Measurements from ENCODE around the gene SRSF12. TPM values are rescaled to one million over a fixed set of nuclear protein-coding genes. Genes with fewer than 3 reads are reported as not detected.

Gene SRSF12
- total and polyA plus RNA-seq, 7 donors = 0.36 to 3.6 (median 1.1) TPM; not detected in 2

DNA sequence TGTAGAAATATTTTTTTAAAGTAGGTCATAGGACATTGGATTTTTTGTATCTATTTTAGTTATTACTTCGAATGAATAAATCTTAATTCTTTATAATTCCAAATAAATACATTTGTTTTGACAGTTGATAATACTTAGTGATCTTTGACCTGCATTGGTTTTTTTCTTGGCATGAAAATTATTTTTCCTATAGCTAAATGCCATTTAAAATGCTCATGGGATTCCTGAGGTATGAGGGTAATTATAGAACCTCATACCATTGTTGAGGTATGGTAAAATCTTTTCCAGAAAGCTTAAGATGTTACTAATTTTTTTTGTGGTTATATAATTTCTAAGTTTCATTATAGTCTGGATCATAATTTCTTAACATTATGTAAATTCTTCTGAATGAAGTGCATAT, 36.3 kb upstream of the SRSF12 start:
- WGBS, 2 donors = 92 to 100% methylated on average over 1 of the region's 1 CpG
- Histone ChIP-seq H3K27me3 (no peaks in the 10 kb centered on the region), H3K27ac (no peak overlapping the region), H3K4me3 (no peak overlapping the region), H3K4me1 (peaks cover 0 to 4% (median 2%) of the 10 kb centered on the region in 4 donors), H3K9me3 (no peaks in the 10 kb centered on the region), H3K36me3 (peaks cover 0 to 24% (median 2%) of the 10 kb centered on the region in 4 donors)
- no peak for DNase-seq
- TF ChIP-seq EP300 (IDR thresholded peaks at IDR 0.05) (no peak), CTCF (IDR thresholded peaks at IDR 0.05) (no peak), POLR2AphosphoS5 (IDR thresholded peaks at IDR 0.05) (no peak), POLR2A (IDR thresholded peaks at IDR 0.05) (no peak)
- intact Hi-C loops (cut with DNase I) = no loop called here

DNA sequence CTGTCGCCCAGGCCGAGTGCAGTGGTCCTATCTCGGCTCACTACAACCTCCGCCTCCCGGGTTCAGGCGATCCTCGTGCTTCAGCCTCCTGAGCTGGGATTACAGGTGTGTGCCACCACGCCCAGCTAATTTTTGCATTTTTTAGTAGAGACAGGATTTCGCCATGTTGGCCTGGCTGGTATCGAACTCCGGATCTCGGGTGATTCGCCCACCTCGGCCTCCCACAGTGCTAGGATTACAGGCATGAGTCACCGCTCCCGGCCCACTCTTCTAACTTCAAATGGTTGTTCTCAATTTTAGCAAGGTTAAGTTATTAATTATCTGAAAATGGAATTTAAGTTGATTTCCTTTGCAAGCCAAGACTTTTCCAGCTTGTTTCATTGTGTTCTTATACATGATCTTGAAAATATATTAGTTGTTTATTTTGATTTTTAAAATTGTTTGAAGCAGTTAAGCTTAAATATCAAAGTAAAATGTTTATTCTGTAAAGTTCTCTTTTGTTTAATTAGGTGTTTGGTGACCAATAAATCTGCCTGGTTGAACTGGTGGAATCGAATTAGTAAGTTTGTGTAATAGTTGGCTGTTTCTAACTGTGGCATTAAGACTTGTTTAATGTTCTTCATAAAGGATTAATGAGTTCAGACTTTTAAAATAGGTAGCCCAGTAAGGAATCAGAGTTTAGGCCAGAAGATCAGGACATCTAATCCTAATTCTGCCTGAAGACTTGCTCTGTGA, 30.3 kb upstream of the SRSF12 start:
- peaks cover 0 to 16% (median 0%) of the 10 kb centered on the region in 4 donors for H3K36me3 ChIP-seq
- H3K27me3 ChIP-seq = no peaks in the 10 kb centered on the region
- peaks cover 0 to 34% (median 30%) of the 10 kb centered on the region in 4 donors for H3K4me1 ChIP-seq
- peak overlapping the region in 1 of 4 donors; percentile 91 for H3K4me3 ChIP-seq
- 91% methylated on average over 17 of the region's 17 CpGs for WGBS, 2 donors
- intact Hi-C loops (cut with DNase I) = loop anchor here (5.0 kb wide), 2 partner anchors 111 to 126 kb away; no protein-coding TSS in a partner anchor
- peak overlapping the region; percentile 92 to 95 (median 93) for H3K27ac ChIP-seq
- TF ChIP-seq EP300 (IDR thresholded peaks at IDR 0.05) (no peak), CTCF (IDR thresholded peaks at IDR 0.05) (no peak), POLR2AphosphoS5 (IDR thresholded peaks at IDR 0.05) (no peak), POLR2A (IDR thresholded peaks at IDR 0.05) (no peak)
- no peak for DNase-seq
- no peaks in the 10 kb centered on the region for H3K9me3 ChIP-seq

GRCh38 chr6:89146718-89147700, 29.1 kb upstream of the SRSF12 start:
- peak overlapping the region; percentile 92 to 95 (median 93) for H3K27ac ChIP-seq
- DNase-seq = no peak
- intact Hi-C loops (cut with DNase I) = loop anchor here (2.0 to 5.0 kb wide), 4 partner anchors 14 to 125 kb away; partner anchors contain the start of gene PNRC1
- no peaks in the 10 kb centered on the region for H3K9me3 ChIP-seq
- TF ChIP-seq POLR2A (IDR thresholded peaks at IDR 0.05) (no peak), POLR2AphosphoS5 (IDR thresholded peaks at IDR 0.05) (peak; percentile 29 to 68 (median 56)), EP300 (IDR thresholded peaks at IDR 0.05) (peak in 1 of 4 donors; percentile 68), CTCF (IDR thresholded peaks at IDR 0.05) (no peak)
- peaks cover 0 to 34% (median 30%) of the 10 kb centered on the region in 4 donors for H3K4me1 ChIP-seq
- H3K27me3 ChIP-seq = no peaks in the 10 kb centered on the region
- H3K4me3 ChIP-seq = peak overlapping the region; percentile 75 to 91 (median 82)
- 21 to 22% methylated on average over 26 of the region's 26 CpGs for WGBS, 2 donors
- H3K36me3 ChIP-seq = peaks cover 0 to 8% (median 0%) of the 10 kb centered on the region in 4 donors

DNA sequence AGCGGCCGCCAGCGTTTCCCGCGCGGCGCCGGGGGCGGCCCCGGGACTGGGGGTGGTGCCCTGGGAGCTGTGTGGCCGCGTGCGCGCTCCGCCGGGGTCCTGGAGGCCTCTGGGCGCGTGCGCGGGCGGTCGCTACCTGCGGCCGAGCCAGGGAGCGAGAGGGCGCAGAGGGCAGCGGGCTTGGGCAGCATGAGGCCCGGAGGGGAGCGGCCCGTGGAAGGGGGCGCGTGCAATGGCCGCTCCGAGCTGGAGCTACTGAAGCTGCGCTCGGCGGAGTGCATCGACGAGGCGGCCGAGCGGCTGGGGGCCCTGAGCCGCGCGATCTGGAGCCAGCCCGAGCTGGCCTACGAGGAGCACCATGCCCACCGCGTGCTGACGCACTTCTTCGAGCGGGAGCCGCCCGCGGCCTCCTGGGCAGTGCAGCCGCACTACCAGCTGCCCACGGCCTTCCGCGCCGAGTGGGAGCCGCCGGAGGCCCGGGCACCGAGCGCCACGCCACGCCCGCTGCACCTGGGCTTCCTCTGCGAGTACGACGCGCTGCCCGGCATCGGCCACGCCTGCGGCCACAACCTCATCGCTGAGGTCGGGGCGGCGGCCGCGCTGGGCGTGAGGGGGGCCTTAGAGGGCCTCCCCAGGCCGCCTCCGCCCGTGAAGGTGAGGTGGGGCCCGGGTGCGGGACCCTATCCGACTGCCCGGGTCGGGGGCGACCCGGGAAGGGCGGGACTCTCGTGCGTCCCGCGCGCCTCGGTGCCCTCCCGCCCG, 28.3 kb upstream of the SRSF12 start, which contains the start of gene PM20D2:
Gene PM20D2 (plus strand): TSS at position 100 of the 762 bp plus-strand sequence. CDS start 90 bp downstream, at position 190.
- Histone ChIP-seq H3K9me3 (no peaks in the 10 kb centered on the region), H3K36me3 (peaks cover 0 to under 1% (median 0%) of the 10 kb centered on the region in 4 donors), H3K27me3 (no peaks in the 10 kb centered on the region), H3K27ac (peak within 1 kb of the TSS; percentile 92 to 95 (median 93)), H3K4me3 (peak within 1 kb of the TSS; percentile 75 to 91 (median 82)), H3K4me1 (peaks cover 0 to 36% (median 31%) of the 10 kb centered on the region in 4 donors)
- 0 to 1% methylated on average over 102 of the region's 102 CpGs for WGBS, 2 donors
- intact Hi-C loops (cut with DNase I) = loop anchor here (2.0 to 5.0 kb wide), 4 partner anchors 15 to 124 kb away; partner anchors contain the start of gene PNRC1
- no peak for TF ChIP-seq EP300 (IDR thresholded peaks at IDR 0.05)
- peak; percentile 80 to 89 (median 84) for TF ChIP-seq POLR2AphosphoS5 (IDR thresholded peaks at IDR 0.05)
- no peak for TF ChIP-seq CTCF (IDR thresholded peaks at IDR 0.05)
- TF ChIP-seq POLR2A (IDR thresholded peaks at IDR 0.05) = peak in 1 of 2 donors; percentile 19
- peak; percentile 83 for DNase-seq

All from sigmoid colon (tissue), 7 donors.